Mesenchymal stem cell (in vitro differentiated cells and primary cell): ENCODE results near the gene CTNNA3.

ENCODE experiments used
- DNase-seq: peaks from one replicate; pipeline ENCODE4 v3.0.0-alpha.2; 2013
- H2AFZ ChIP-seq: one replicate; pipeline ENCODE4 v1.6.1; 2013; ENCODE audit warnings: low read depth, mild to moderate bottlenecking, control low read depth, inconsistent platforms, low read length, moderate library complexity
- H2AK5ac ChIP-seq: 2 replicates; pipeline ENCODE4 v1.6.1; 2013; ENCODE audit warnings: low read length, moderate library complexity, mild to moderate bottlenecking, inconsistent platforms; ENCODE audit not compliant: severe bottlenecking
- H2BK120ac ChIP-seq: one replicate; pipeline ENCODE4 v1.6.1; 2013; ENCODE audit warnings: low read depth, mild to moderate bottlenecking, inconsistent platforms, low read length, moderate library complexity
- H2BK12ac ChIP-seq, 2 experiments: one replicate each; pipeline ENCODE4 v1.6.1; 2013; ENCODE audit warnings: inconsistent platforms in 2 of 2, low read length in 2 of 2, mild to moderate bottlenecking in 2 of 2, moderate library complexity in 2 of 2, control low read depth in 1 of 2
- H2BK15ac ChIP-seq: one replicate; pipeline ENCODE4 v1.6.1; 2013; ENCODE audit warnings: mild to moderate bottlenecking, low read depth, inconsistent platforms; ENCODE audit not compliant: poor library complexity, severe bottlenecking
- H2BK5ac ChIP-seq: 2 replicates; pipeline ENCODE4 v1.6.1; 2013; ENCODE audit warnings: low read depth, mild to moderate bottlenecking, low read length, control low read depth, inconsistent platforms; ENCODE audit not compliant: poor library complexity, severe bottlenecking
- H3K14ac ChIP-seq, 2 experiments: one replicate each; pipeline ENCODE4 v1.6.1; 2013; ENCODE audit warnings: inconsistent platforms in 2 of 2, low read length in 2 of 2, control low read depth in 1 of 2, mild to moderate bottlenecking in 1 of 2, moderate library complexity in 1 of 2
- H3K18ac ChIP-seq, 2 experiments: one replicate each; pipeline ENCODE4 v1.6.1; 2013; ENCODE audit warnings: inconsistent platforms in 2 of 2, low read length in 2 of 2, control low read depth in 1 of 2, low read depth in 1 of 2, mild to moderate bottlenecking in 1 of 2
- H3K23ac ChIP-seq, 2 experiments: one replicate each; pipeline ENCODE4 v1.6.1; 2013; ENCODE audit warnings: inconsistent platforms in 2 of 2, low read length in 2 of 2, mild to moderate bottlenecking in 2 of 2, moderate library complexity in 2 of 2, control low read depth in 1 of 2
- H3K27ac ChIP-seq: 2 replicates; pipeline ENCODE4 v1.5.1; 2013; ENCODE audit warnings: mild to moderate bottlenecking, moderate library complexity, low read length, control low read depth, inconsistent platforms; ENCODE audit not compliant: poor library complexity, severe bottlenecking
- H3K27me3 ChIP-seq, 2 experiments: 2 replicates each; pipeline versions ENCODE4 v1.6.1 to v1.7.0; 2013; ENCODE audit warnings: low read length in 2 of 2, mild to moderate bottlenecking in 2 of 2, moderate library complexity in 2 of 2, control low read depth in 1 of 2, inconsistent platforms in 1 of 2; ENCODE audit not compliant: control insufficient read depth in 1 of 2, insufficient read depth in 1 of 2
- H3K36me3 ChIP-seq, 2 experiments: 2 replicates each; pipeline versions ENCODE4 v1.6.1 to v1.7.0; 2013; ENCODE audit warnings: low read length in 2 of 2, control low read depth in 1 of 2, inconsistent platforms in 1 of 2, low read depth in 1 of 2, mild to moderate bottlenecking in 1 of 2; ENCODE audit not compliant: insufficient read depth in 2 of 2, control insufficient read depth in 1 of 2
- H3K4ac ChIP-seq, 2 experiments: one replicate each; pipeline ENCODE4 v1.6.1; 2013; ENCODE audit warnings: inconsistent platforms in 2 of 2, low read length in 2 of 2, mild to moderate bottlenecking in 2 of 2, moderate library complexity in 2 of 2, control low read depth in 1 of 2, low read depth in 1 of 2
- H3K4me1 ChIP-seq: 2 replicates; pipeline ENCODE4 v1.6.1; 2013; ENCODE audit warnings: low read depth, low read length, control low read depth; ENCODE audit not compliant: control insufficient read depth, insufficient read depth
- H3K4me2 ChIP-seq: 2 replicates; pipeline ENCODE4 v1.6.1; 2013; ENCODE audit warnings: low read length, mild to moderate bottlenecking, inconsistent platforms; ENCODE audit not compliant: poor library complexity, severe bottlenecking
- H3K4me3 ChIP-seq, 2 experiments: 2 replicates each; pipeline versions ENCODE4 v1.5.1 to v1.7.0; 2013; ENCODE audit warnings: low read length in 2 of 2, mild to moderate bottlenecking in 2 of 2, control low read depth in 1 of 2, low read depth in 1 of 2; ENCODE audit not compliant: insufficient read depth in 1 of 2
- H3K79me1 ChIP-seq: replicated peaks from 2 replicates; pipeline ENCODE4 v1.6.1; 2013; ENCODE audit warnings: mild to moderate bottlenecking, control low read depth, low read length, inconsistent platforms; ENCODE audit not compliant: poor library complexity, severe bottlenecking
- H3K9ac ChIP-seq: 2 replicates; pipeline ENCODE4 v1.7.0; 2013; ENCODE audit warnings: mild to moderate bottlenecking, low read length, moderate library complexity
- H3K9me3 ChIP-seq: 2 replicates; pipeline ENCODE4 v1.7.0; 2013; ENCODE audit warnings: mild to moderate bottlenecking, low read length; ENCODE audit not compliant: control insufficient read depth
- H4K8ac ChIP-seq: one replicate; pipeline ENCODE4 v1.6.1; 2013; ENCODE audit warnings: inconsistent platforms, mild to moderate bottlenecking, low read length, moderate library complexity
- H4K91ac ChIP-seq: one replicate; pipeline ENCODE4 v1.6.1; 2013; ENCODE audit warnings: mild to moderate bottlenecking, low read length, inconsistent platforms
- WGBS: methylation state at CpG from one replicate; pipeline ENCODE4 v1.1.7; 2013; ENCODE audit warnings: mixed read lengths; 5-methylcytosine and 5-hydroxymethylcytosine counted together

The CTNNA3 gene

GRCh38 chr10:66151346-66151745 is 1544.6 kb downstream of the CTNNA3 start:
- Histone ChIP-seq H3K14ac (no peak overlapping the region), H3K9ac (no peak overlapping the region), H4K91ac (no peak overlapping the region), H2AK5ac (no peak overlapping the region), H3K4me1 (no peaks in the 10 kb centered on the region), H2BK12ac (no peak overlapping the region), H3K9me3 (no peaks in the 10 kb centered on the region), H2AFZ (no peak overlapping the region), H2BK15ac (no peak overlapping the region), H3K27ac (no peak overlapping the region), H2BK5ac (no peak overlapping the region), H3K36me3 (no peaks in the 10 kb centered on the region), H3K18ac (no peak overlapping the region), H2BK120ac (no peak overlapping the region), H3K23ac (no peak overlapping the region), H3K4me3 (no peak overlapping the region), H3K79me1 (no peaks in the 10 kb centered on the region), H3K4ac (no peak overlapping the region), H4K8ac (no peak overlapping the region), H3K4me2 (no peak overlapping the region), H3K27me3 (no peaks in the 10 kb centered on the region)
- no CpG with 5 or more reads among the region's 2 CpGs for whole genome bisulfite sequencing
- peak; percentile 32 for DNase-seq

- Histone ChIP-seq H2BK12ac (no peak overlapping the region), H3K27ac (no peak overlapping the region), H2AK5ac (no peak overlapping the region), H3K4ac (no peak overlapping the region), H2AFZ (no peak overlapping the region), H3K9me3 (no peaks in the 10 kb centered on the region), H3K9ac (no peak overlapping the region), H3K36me3 (no peaks in the 10 kb centered on the region), H3K27me3 (no peaks in the 10 kb centered on the region), H2BK120ac (no peak overlapping the region), H4K8ac (no peak overlapping the region), H3K4me1 (no peaks in the 10 kb centered on the region), H4K91ac (no peak overlapping the region), H2BK15ac (no peak overlapping the region), H3K4me2 (no peak overlapping the region), H3K23ac (no peak overlapping the region), H3K18ac (no peak overlapping the region), H3K14ac (no peak overlapping the region), H2BK5ac (no peak overlapping the region), H3K4me3 (no peak overlapping the region), H3K79me1 (no peaks in the 10 kb centered on the region)
- DNase-seq, result no peak
- WGBS, result 88% methylated on average over 2 of the region's 3 CpGs
Observed at GRCh38 chr10:66148312-66148711, 1547.7 kb downstream of the CTNNA3 start.

DNA sequence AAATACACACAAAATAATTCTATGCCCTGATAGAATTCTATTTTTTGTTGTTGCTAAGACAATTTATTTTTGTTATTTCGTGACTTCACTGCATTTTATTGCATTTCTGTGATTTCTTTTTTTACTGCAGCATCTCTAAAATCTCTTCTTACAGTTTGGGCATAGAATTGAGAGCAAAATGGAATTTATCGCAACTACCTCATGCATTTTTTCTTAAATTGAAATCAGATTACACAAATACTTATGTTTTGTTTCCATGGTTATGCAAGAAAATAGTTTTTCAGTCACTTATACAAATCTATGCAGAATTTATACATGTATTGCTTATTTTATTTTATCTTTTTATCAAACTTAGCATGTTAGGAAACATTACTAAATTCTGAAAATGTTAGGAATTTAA is 1552.0 kb downstream of the CTNNA3 start:
- no peak overlapping the region for H3K9ac ChIP-seq
- no peaks in the 10 kb centered on the region for H3K27me3 ChIP-seq
- no peaks in the 10 kb centered on the region for H3K79me1 ChIP-seq
- H3K23ac ChIP-seq, result no peak overlapping the region
- H3K4me2 ChIP-seq, result no peak overlapping the region
- H3K36me3 ChIP-seq, result no peaks in the 10 kb centered on the region
- H3K14ac ChIP-seq, result no peak overlapping the region
- H2AK5ac ChIP-seq, result no peak overlapping the region
- H4K8ac ChIP-seq, result no peak overlapping the region
- H3K4ac ChIP-seq, result no peak overlapping the region
- H3K4me1 ChIP-seq, result no peaks in the 10 kb centered on the region
- H3K4me3 ChIP-seq, result no peak overlapping the region
- no peak overlapping the region for H3K27ac ChIP-seq
- no peak overlapping the region for H2BK5ac ChIP-seq
- H2BK15ac ChIP-seq, result no peak overlapping the region
- H4K91ac ChIP-seq, result no peak overlapping the region
- H2AFZ ChIP-seq, result no peak overlapping the region
- H3K18ac ChIP-seq, result no peak overlapping the region
- no peak overlapping the region for H2BK12ac ChIP-seq
- no peaks in the 10 kb centered on the region for H3K9me3 ChIP-seq
- DNase-seq, result no peak
- no peak overlapping the region for H2BK120ac ChIP-seq
- WGBS, result no CpG with 5 or more reads among the region's 2 CpGs

DNA sequence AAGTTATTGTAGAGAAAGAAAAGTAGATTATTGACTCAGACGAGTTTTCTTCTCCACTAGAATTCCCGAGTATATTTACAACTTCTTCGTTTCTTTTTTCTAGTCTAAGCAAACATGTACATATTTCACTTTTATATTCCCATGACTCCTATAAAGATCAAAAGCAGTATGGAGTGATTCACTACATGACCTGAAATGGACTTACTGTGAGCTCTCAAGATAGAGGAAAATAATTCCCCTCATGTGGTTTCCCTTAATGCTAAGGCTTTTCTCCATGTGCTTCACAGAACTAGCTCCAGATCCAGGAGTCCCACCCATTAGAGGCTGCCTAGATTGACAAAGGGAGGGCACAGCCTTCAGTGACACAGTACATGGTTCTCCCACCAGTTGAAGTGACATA is 1593.2 kb downstream of the CTNNA3 start:
- H3K27ac ChIP-seq, result no peak overlapping the region
- H3K18ac ChIP-seq, result no peak overlapping the region
- H2BK5ac ChIP-seq, result no peak overlapping the region
- no peak overlapping the region for H4K91ac ChIP-seq
- no peak overlapping the region for H3K4me3 ChIP-seq
- H3K4me2 ChIP-seq, result no peak overlapping the region
- no peak overlapping the region for H3K23ac ChIP-seq
- no peaks in the 10 kb centered on the region for H3K27me3 ChIP-seq
- no peak overlapping the region for H4K8ac ChIP-seq
- H3K4me1 ChIP-seq, result no peaks in the 10 kb centered on the region
- no peaks in the 10 kb centered on the region for H3K9me3 ChIP-seq
- H3K14ac ChIP-seq, result no peak overlapping the region
- DNase-seq, result no peak
- no peak overlapping the region for H2AK5ac ChIP-seq
- H3K4ac ChIP-seq, result no peak overlapping the region
- H2BK120ac ChIP-seq, result no peak overlapping the region
- H3K79me1 ChIP-seq, result no peaks in the 10 kb centered on the region
- no peak overlapping the region for H2AFZ ChIP-seq
- 86% methylated on average over 3 of the region's 3 CpGs for WGBS
- no peak overlapping the region for H2BK12ac ChIP-seq
- no peak overlapping the region for H2BK15ac ChIP-seq
- no peaks in the 10 kb centered on the region for H3K36me3 ChIP-seq
- no peak overlapping the region for H3K9ac ChIP-seq
